GM13976 (cell line): Measurements from ENCODE around the gene GRK5.

Source experiments
- DNase-seq: peaks from one replicate; pipeline ENCODE4 v3.0.0; 2012; ENCODE audit warnings: low spot score
- in situ Hi-C: fragments of 300-500 bp; cut with MboI; formaldehyde crosslinking; loops from one replicate; pipeline ENCODE4 v1.12.0; 2022; ENCODE audit warnings: low sequenced_read_pairs, mixed read lengths, inconsistent platforms; ENCODE audit not compliant: unreplicated experiment
- TF ChIP-seq, protein P1 (sequence below): IDR thresholded peaks from 2 replicates; pipeline ENCODE4 v1.5.1; 2012; ENCODE audit warnings: borderline replicate concordance, mild to moderate bottlenecking; ENCODE audit not compliant: insufficient read depth; ENCODE audit errors: extremely low read depth, missing control alignments, control extremely low read depth

GRK5 gene

DNA sequence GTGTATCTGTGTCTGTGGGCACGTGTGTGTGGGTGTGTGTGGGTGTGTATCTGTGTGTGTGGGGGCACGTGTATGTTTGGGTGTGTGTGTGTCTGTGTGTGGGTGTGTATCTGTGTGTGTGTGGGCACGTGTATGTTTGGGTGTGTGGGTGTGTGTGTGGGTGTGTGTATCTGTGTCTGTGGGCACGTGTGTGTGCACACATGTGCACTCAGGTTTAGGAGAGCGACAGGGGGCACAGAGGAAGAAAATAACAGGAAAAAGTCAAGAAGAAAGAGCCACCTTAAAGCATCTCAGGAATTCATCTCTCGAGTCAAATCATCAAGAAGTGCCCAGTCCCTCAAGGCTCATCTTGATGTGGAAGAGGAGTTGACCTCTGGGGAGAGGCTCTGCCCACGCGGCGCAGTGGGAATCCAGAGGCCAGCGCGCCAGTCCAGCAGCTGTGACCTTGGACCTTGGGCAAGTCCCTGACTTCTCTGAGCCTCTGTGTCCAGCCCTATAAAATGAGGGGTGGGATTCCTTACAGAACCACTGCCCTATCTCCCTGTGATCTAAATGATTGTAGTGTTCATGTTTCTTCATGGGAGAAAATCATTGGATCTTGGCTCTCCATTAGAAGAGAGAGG is 187.4 kb downstream of the GRK5 start:
- TF ChIP-seq, protein P1, sequence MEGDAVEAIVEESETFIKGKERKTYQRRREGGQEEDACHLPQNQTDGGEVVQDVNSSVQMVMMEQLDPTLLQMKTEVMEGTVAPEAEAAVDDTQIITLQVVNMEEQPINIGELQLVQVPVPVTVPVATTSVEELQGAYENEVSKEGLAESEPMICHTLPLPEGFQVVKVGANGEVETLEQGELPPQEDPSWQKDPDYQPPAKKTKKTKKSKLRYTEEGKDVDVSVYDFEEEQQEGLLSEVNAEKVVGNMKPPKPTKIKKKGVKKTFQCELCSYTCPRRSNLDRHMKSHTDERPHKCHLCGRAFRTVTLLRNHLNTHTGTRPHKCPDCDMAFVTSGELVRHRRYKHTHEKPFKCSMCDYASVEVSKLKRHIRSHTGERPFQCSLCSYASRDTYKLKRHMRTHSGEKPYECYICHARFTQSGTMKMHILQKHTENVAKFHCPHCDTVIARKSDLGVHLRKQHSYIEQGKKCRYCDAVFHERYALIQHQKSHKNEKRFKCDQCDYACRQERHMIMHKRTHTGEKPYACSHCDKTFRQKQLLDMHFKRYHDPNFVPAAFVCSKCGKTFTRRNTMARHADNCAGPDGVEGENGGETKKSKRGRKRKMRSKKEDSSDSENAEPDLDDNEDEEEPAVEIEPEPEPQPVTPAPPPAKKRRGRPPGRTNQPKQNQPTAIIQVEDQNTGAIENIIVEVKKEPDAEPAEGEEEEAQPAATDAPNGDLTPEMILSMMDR: no peak
- no peak for DNase-seq
- in situ Hi-C loops: no loop called here

DNA sequence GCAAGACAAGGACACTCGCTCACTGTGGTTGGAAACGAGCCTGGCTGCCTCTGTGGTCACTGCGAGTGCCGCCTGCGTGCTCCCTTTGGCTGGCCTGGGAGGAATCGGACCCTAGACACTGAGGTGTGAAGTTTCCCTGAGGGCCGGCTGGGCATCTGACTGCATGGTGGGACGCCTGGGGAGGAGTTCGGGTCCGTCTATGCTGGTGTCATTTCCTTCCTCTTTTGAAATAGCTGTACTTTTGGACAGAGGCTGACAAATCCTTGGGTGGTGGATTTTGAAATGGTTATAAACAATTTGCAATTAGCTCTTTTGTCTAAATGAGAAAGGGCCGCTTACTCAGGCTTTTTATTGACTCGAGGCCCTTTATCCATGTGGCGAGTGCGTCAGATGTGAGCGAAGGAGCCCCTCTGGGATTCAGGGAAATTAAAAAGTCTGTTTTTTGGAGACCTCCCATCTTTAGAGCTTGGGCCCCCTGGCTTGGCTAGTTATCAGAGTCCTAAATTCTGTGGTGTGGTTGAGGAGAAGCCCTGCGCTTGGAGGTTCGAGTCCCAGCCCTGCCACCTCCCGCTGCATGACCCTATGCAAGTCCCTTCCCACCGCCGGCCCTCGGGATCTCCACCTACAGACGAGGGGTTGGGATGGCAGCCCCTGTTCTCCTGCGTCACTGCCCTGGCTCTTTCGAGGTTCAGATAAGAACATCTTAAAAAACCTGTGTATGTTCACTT is 188.1 kb downstream of the GRK5 start:
- DNase-seq: peak; percentile 74

DNA sequence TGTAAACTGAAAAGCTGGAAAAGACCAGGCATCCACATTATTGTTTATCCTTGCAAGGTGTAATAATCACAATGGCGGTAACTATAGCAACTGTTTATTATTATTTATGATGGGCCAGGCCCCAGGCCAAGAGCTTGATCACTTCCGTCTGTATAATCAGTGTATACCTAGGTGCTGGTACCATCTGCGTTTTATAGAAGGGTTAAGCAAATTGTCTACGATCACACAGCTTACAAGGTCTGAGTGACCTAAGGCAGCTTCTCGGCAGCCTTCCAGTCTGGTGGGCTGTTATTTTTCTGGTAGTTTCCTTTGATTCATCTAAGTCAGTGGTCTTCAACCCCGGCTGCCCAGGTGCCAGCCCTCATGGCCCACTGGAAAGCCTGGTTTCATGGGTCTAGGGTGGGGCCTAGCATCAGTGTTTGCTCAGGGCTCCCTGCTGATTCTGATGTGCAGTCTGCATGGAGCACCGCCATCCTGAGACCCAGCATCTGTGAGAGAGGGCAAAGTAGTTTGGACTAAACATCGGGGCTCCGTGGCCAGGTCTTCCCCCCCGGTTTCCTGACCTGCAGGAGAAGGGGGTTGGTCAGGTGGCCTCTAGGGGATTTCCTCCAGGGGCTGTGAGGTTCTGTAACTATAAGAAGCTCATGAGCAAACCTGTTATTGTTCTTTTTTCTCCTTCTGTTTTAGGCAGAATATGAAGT is 188.8 kb downstream of the GRK5 start:
- in situ Hi-C loops: no loop called here
- TF ChIP-seq, protein P1: no peak
- peak; percentile 78 for DNase-seq

More for the DNA sequence above, 188.1 kb downstream of the GRK5 start:
- TF ChIP-seq, protein P1: no peak
- in situ Hi-C loops: no loop called here

DNA sequence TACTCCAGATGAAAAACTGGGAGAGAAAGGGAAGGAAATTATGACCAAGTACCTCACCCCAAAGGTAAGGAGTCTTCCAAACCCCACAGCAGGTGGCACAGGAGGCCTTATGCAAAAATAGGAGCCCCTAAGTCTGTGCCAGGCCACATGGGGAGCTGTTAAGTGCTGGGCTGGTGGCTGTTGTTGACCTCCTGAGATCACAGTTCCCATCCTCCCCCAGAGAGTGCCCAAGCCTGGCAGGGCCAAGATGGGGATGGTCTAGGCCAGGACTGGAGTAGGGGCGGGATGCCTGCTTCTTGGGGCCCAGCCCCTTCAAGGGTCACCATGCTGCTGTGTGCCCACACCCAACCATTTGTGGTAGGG is 189.3 kb downstream of the GRK5 start:
- DNase-seq: no peak
- TF ChIP-seq, protein P1: no peak
- in situ Hi-C loops: no loop called here

DNA sequence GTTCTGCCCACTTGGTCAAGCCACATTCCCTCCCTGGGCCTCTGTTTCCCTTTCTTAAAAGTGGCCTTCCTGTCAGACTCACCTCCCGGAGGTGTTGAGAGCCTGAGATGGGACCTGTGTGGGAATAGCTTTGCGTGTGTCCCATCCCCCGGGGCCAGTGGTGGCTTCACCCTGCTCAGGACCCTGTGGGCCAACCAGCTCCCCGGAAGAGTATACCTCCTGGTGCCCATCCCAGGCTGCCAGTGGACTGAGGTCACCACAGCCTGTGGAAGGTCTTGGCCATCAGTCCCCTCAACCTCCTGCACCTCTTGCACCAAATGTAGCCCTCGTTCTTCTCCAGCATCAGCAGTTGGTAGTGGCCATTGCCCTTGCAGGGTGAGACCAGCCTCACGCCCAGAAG is 190.0 kb downstream of the GRK5 start:
- DNase-seq: no peak
- in situ Hi-C loops: no loop called here
- TF ChIP-seq, protein P1: no peak

DNA sequence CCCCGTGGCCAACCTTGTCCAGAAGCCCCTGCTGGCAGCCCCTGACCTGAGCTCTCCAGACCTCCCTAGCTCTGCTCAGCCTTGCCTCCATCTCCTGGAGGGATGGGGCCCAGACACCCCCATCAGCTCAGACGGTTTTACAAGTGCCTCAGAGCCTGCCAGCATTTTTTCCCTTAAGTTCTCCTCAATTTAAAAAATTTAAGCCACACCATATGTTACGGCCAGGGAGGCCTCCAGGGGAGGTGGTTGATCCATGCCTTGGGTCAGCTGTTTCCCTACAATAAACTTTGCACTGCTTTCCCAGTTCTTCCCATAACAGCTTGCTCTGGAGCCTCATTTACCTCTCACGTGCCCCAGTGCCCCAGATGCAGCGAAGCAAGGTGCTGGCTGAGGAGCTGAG is 191.6 kb downstream of the GRK5 start:
- in situ Hi-C loops: no loop called here

More for the DNA sequence above, 191.6 kb downstream of the GRK5 start:
- DNase-seq: no peak
- TF ChIP-seq, protein P1: no peak
